ENCODE data around the gene TGFB1I1.
"Not testable (repeated sequence)": the region's sequence is repeated elsewhere in the genome, so short reads cannot be mapped to it uniquely, and the experiment has no call there.

Gene TGFB1I1

DNA sequence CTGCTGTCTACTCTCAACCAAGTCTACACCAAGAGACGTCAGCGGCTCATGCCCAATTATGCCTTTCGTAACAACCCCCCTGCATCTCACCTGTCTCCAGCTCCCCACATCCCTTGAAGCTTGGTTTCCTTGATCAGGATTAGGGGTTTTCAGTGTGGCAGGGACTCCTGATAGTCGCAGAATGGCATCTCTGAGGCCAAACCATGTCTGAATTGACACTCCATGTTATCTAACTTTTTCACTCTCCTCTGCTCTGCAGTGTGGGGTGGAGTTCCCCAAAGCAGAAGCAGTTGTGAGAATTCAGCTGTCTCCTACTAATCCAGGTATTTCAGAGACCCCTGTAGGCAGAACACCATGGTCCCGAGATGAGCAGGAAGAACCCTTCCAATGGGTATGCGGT is 50.1 kb downstream of the TGFB1I1 start:
- in situ Hi-C loops (cut with MboI; ENCODE audit: low pct_unique_long_range_greater_than_20kb, low sequenced_read_pairs, unreplicated experiment): loop anchor here (25.0 kb wide), 1 partner anchor 190 kb away; a partner anchor contains a TSS
- no peak for TF ChIP-seq CTCF (IDR thresholded peaks at IDR 0.05; ENCODE audit: extremely low read depth, insufficient read depth, missing control alignments)
- no peak for DNase-seq (ENCODE audit: low spot score)

DNA sequence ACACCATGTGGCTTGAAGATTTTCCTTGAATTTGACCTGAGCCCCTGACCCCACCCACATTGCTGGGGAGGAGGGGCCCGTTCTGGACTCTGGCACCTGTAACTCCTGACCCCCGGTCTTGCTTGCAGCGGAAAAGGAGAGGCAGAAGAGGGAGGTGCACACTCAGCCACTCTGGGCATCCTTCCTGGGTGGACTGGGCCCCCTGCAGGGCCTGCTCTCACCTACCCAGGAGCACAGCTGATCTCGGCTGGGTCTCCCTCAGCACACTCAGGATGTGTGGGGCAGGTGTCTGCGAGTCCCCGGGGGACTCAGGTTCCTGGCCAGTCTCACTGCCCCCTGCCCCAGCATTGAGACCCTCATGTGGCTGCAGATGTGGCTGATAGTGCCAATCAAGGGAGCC is 51.8 kb downstream of the TGFB1I1 start:
- in situ Hi-C loops (cut with MboI; ENCODE audit: low pct_unique_long_range_greater_than_20kb, low sequenced_read_pairs, unreplicated experiment): loop anchor here (25.0 kb wide), 1 partner anchor 189 kb away; a partner anchor contains a TSS

DNA sequence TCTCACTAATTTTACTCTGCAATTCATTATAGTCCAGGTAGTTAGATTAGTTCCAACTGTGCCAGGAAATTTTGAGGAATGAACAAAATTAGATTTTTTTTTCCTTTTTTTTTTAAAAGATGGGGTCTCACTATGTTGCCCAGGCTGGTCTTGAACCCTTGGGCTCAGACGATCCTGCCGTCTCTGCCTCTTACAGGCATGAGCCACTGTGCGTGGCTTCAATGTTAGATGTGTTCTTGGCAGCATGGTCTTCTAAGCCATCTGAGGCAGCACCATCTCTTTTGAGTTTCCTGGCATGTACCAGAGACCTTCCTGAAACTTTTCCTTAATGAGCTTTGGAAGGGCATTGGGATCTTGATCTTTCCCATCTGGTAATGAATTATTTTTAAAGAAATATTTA is 53.2 kb downstream of the TGFB1I1 start:
- in situ Hi-C loops (cut with MboI; ENCODE audit: low pct_unique_long_range_greater_than_20kb, low sequenced_read_pairs, unreplicated experiment): no loop called here
- DNase-seq (ENCODE audit: low spot score): no peak
- TF ChIP-seq CTCF (IDR thresholded peaks at IDR 0.05; ENCODE audit: extremely low read depth, insufficient read depth, missing control alignments): no peak

More for the DNA sequence above, 51.8 kb downstream of the TGFB1I1 start:
- DNase-seq (ENCODE audit: low spot score): not testable (repeated sequence)

All from GM13977 (cell line).